Dendritic cell treated with granulocyte-macrophage colony-stimulating factor and Interleukin-4, amounts not matched to agents 40 ng/mL and 50 ng/mL, for 4 days (primary cell): Measurements from ENCODE around the gene PASK.

Experiments used
- H3K27ac Mint-ChIP-seq: one replicate; pipeline ENCODE4 v1.8.0; 2022; ENCODE audit warnings: mild to moderate bottlenecking, mixed read lengths
- H3K27me3 Mint-ChIP-seq: one replicate; pipeline ENCODE4 v1.8.0; 2022; ENCODE audit warnings: mild to moderate bottlenecking, mixed read lengths
- H3K36me3 Mint-ChIP-seq: one replicate; pipeline ENCODE4 v1.8.0; 2022; ENCODE audit warnings: low read depth, mixed read lengths
- H3K4me1 Mint-ChIP-seq: one replicate; pipeline ENCODE4 v1.8.0; 2022; ENCODE audit warnings: low read depth, mixed read lengths
- H3K4me3 Mint-ChIP-seq: one replicate; pipeline ENCODE4 v1.8.0; 2022; ENCODE audit warnings: mild to moderate bottlenecking, moderate library complexity, mixed read lengths
- H3K9me3 Mint-ChIP-seq: one replicate; pipeline ENCODE4 v1.8.0; 2022; ENCODE audit warnings: mixed read lengths
- intact Hi-C: fragments of 100-400 bp; cut with micrococcal nuclease; formaldehyde crosslinking; loops from one replicate; pipeline ENCODE4 v1.15.0; 2022

The PASK gene

GRCh38 chr2:241134711-241135110, 14.6 kb downstream of the PASK start:
- Mint-ChIP-seq H3K36me3 (peaks cover 44% of the 10 kb centered on the region), H3K4me1 (peaks cover under 1% of the 10 kb centered on the region), H3K27ac (no peak overlapping the region), H3K27me3 (no peaks in the 10 kb centered on the region), H3K4me3 (no peak overlapping the region), H3K9me3 (no peaks in the 10 kb centered on the region)
- intact Hi-C loops = no loop called here

GRCh38 chr2:241133436-241133820, 15.8 kb downstream of the PASK start:
- intact Hi-C loops = no loop called here
- Mint-ChIP-seq H3K4me3 (no peak overlapping the region), H3K4me1 (peaks cover 9% of the 10 kb centered on the region), H3K27ac (no peak overlapping the region), H3K9me3 (no peaks in the 10 kb centered on the region), H3K27me3 (no peaks in the 10 kb centered on the region), H3K36me3 (peaks cover 31% of the 10 kb centered on the region)

- Mint-ChIP-seq H3K27me3 (no peaks in the 10 kb centered on the region), H3K36me3 (peaks cover 28% of the 10 kb centered on the region), H3K27ac (no peak overlapping the region), H3K9me3 (no peaks in the 10 kb centered on the region), H3K4me1 (peaks cover 9% of the 10 kb centered on the region), H3K4me3 (no peak overlapping the region)
- intact Hi-C loops = no loop called here
Measured at GRCh38 chr2:241132538-241133435, 16.5 kb downstream of the PASK start.

- H3K9me3 Mint-ChIP-seq = no peaks in the 10 kb centered on the region
- peaks cover 24% of the 10 kb centered on the region for H3K36me3 Mint-ChIP-seq
- H3K4me1 Mint-ChIP-seq = peaks cover 9% of the 10 kb centered on the region
- no peaks in the 10 kb centered on the region for H3K27me3 Mint-ChIP-seq
- intact Hi-C loops = no loop called here
- no peak overlapping the region for H3K4me3 Mint-ChIP-seq
- no peak overlapping the region for H3K27ac Mint-ChIP-seq
Measured at GRCh38 chr2:241131531-241131930, 17.7 kb downstream of the PASK start.

GRCh38 chr2:241130316-241130715, 19.0 kb downstream of the PASK start:
- H3K9me3 Mint-ChIP-seq = no peaks in the 10 kb centered on the region
- H3K4me1 Mint-ChIP-seq = peaks cover 9% of the 10 kb centered on the region
- H3K27ac Mint-ChIP-seq = no peak overlapping the region
- intact Hi-C loops = no loop called here
- peaks cover 22% of the 10 kb centered on the region for H3K36me3 Mint-ChIP-seq
- no peak overlapping the region for H3K4me3 Mint-ChIP-seq
- no peaks in the 10 kb centered on the region for H3K27me3 Mint-ChIP-seq

- Mint-ChIP-seq H3K4me1 (peaks cover 9% of the 10 kb centered on the region), H3K27ac (no peak overlapping the region), H3K4me3 (no peak overlapping the region), H3K36me3 (peaks cover 16% of the 10 kb centered on the region), H3K27me3 (no peaks in the 10 kb centered on the region), H3K9me3 (no peaks in the 10 kb centered on the region)
- intact Hi-C loops = no loop called here
Measured at GRCh38 chr2:241129086-241129871, 20.0 kb downstream of the PASK start.

GRCh38 chr2:241128266-241128665, 21.0 kb downstream of the PASK start:
- no peak overlapping the region for H3K4me3 Mint-ChIP-seq
- H3K27me3 Mint-ChIP-seq = no peaks in the 10 kb centered on the region
- peaks cover 23% of the 10 kb centered on the region for H3K36me3 Mint-ChIP-seq
- H3K4me1 Mint-ChIP-seq = peaks cover 9% of the 10 kb centered on the region
- H3K9me3 Mint-ChIP-seq = no peaks in the 10 kb centered on the region
- H3K27ac Mint-ChIP-seq = no peak overlapping the region
- intact Hi-C loops = no loop called here

GRCh38 chr2:241126771-241127202, 22.5 kb downstream of the PASK start:
- Mint-ChIP-seq H3K27ac (no peak overlapping the region), H3K4me1 (peaks cover 9% of the 10 kb centered on the region), H3K36me3 (peaks cover 34% of the 10 kb centered on the region), H3K9me3 (no peaks in the 10 kb centered on the region), H3K4me3 (no peak overlapping the region), H3K27me3 (no peaks in the 10 kb centered on the region)
- intact Hi-C loops = no loop called here

- Mint-ChIP-seq H3K27me3 (no peaks in the 10 kb centered on the region), H3K4me3 (no peak overlapping the region), H3K4me1 (peaks cover 9% of the 10 kb centered on the region), H3K27ac (no peak overlapping the region), H3K36me3 (peaks cover 35% of the 10 kb centered on the region), H3K9me3 (no peaks in the 10 kb centered on the region)
- intact Hi-C loops = no loop called here
Measured at GRCh38 chr2:241126201-241126611, 23.1 kb downstream of the PASK start.

GRCh38 chr2:241125626-241126025, 23.6 kb downstream of the PASK start:
- intact Hi-C loops = no loop called here
- H3K4me3 Mint-ChIP-seq = no peak overlapping the region
- H3K9me3 Mint-ChIP-seq = no peaks in the 10 kb centered on the region
- peaks cover 9% of the 10 kb centered on the region for H3K4me1 Mint-ChIP-seq
- H3K36me3 Mint-ChIP-seq = peaks cover 41% of the 10 kb centered on the region
- no peaks in the 10 kb centered on the region for H3K27me3 Mint-ChIP-seq
- H3K27ac Mint-ChIP-seq = no peak overlapping the region

GRCh38 chr2:241123816-241124536, 25.3 kb downstream of the PASK start:
- H3K36me3 Mint-ChIP-seq = peaks cover 53% of the 10 kb centered on the region
- no peaks in the 10 kb centered on the region for H3K9me3 Mint-ChIP-seq
- H3K27ac Mint-ChIP-seq = no peak overlapping the region
- H3K27me3 Mint-ChIP-seq = no peaks in the 10 kb centered on the region
- no peak overlapping the region for H3K4me3 Mint-ChIP-seq
- peaks cover under 1% of the 10 kb centered on the region for H3K4me1 Mint-ChIP-seq
- intact Hi-C loops = no loop called here

- Mint-ChIP-seq H3K4me3 (no peak overlapping the region), H3K9me3 (no peaks in the 10 kb centered on the region), H3K4me1 (no peaks in the 10 kb centered on the region), H3K27me3 (no peaks in the 10 kb centered on the region), H3K27ac (no peak overlapping the region), H3K36me3 (peaks cover 56% of the 10 kb centered on the region)
- intact Hi-C loops = no loop called here
Measured at GRCh38 chr2:241122376-241123002, 26.8 kb downstream of the PASK start.

GRCh38 chr2:241121008-241121407, 28.3 kb downstream of the PASK start:
- H3K27me3 Mint-ChIP-seq = no peaks in the 10 kb centered on the region
- H3K4me1 Mint-ChIP-seq = no peaks in the 10 kb centered on the region
- intact Hi-C loops = no loop called here
- no peak overlapping the region for H3K27ac Mint-ChIP-seq
- H3K9me3 Mint-ChIP-seq = no peaks in the 10 kb centered on the region
- H3K4me3 Mint-ChIP-seq = no peak overlapping the region
- H3K36me3 Mint-ChIP-seq = peaks cover 60% of the 10 kb centered on the region
